Neural cell (in vitro differentiated cells): ENCODE results near the gene HCAR1. TPM values are rescaled to one million over a fixed set of nuclear protein-coding genes. Genes with fewer than 3 reads are reported as not detected.

Experiments used
- H2AFZ ChIP-seq: fragments of 200-600, 300-800 bp; sonication (generic), shearing (Covaris generic); 2 replicates; pipeline ENCODE4 v1.6.0; 2014; ENCODE audit warnings: low read depth, mild to moderate bottlenecking, antibody characterized with exemption, low read length, moderate library complexity
- H3F3A ChIP-seq: fragments of 200-600 bp; shearing (Covaris generic); 2 replicates; pipeline ENCODE4 v1.6.1; 2016; ENCODE audit warnings: mild to moderate bottlenecking, moderate library complexity, mixed read lengths, antibody characterized with exemption, low read length; ENCODE audit not compliant: insufficient read depth, poor library complexity, severe bottlenecking
- H3K27ac ChIP-seq: fragments of 200-600, 300-800 bp; sonication (generic), shearing (Covaris generic); 2 replicates; pipeline ENCODE4 v1.5.1; 2014; ENCODE audit warnings: mild to moderate bottlenecking, low read length, moderate library complexity
- H3K27me3 ChIP-seq: fragments of 300-800, 200-600 bp; sonication (generic), shearing (Covaris generic); 2 replicates; pipeline ENCODE4 v1.6.0; 2014; ENCODE audit warnings: mild to moderate bottlenecking, low read depth, low read length, moderate library complexity; ENCODE audit not compliant: insufficient read depth
- H3K36me3 ChIP-seq: fragments of 300-800, 200-600 bp; sonication (generic), shearing (Covaris generic); 2 replicates; pipeline ENCODE4 v1.5.1; 2014; ENCODE audit warnings: mild to moderate bottlenecking, antibody characterized with exemption, low read length, moderate library complexity; ENCODE audit not compliant: insufficient read depth
- H3K4me2 ChIP-seq: fragments of 300-800, 200-600 bp; sonication (generic), shearing (Covaris generic); 2 replicates; pipeline ENCODE4 v1.6.0; 2014; ENCODE audit warnings: mild to moderate bottlenecking, low read length
- H3K4me3 ChIP-seq: fragments of 300-800, 200-600 bp; sonication (generic), shearing (Covaris generic); 2 replicates; pipeline ENCODE4 v1.5.1; 2014; ENCODE audit warnings: mild to moderate bottlenecking, low read length, moderate library complexity
- H3K79me2 ChIP-seq: fragments of 200-600 bp; shearing (Covaris generic); replicated peaks from 2 replicates; pipeline ENCODE4 v1.6.0; 2014; ENCODE audit warnings: mild to moderate bottlenecking, low read length, moderate library complexity; ENCODE audit not compliant: insufficient read depth
- H3K9ac ChIP-seq: fragments of 300-800, 200-600 bp; sonication (generic), shearing (Covaris generic); 2 replicates; pipeline ENCODE4 v1.6.1; 2016; ENCODE audit warnings: mild to moderate bottlenecking, low read length, mixed read lengths
- H3K9me2 ChIP-seq: fragments of 200-600 bp; shearing (Covaris generic); 2 replicates; pipeline ENCODE4 v1.6.1; 2016; ENCODE audit warnings: mild to moderate bottlenecking, low read length, mixed read lengths; ENCODE audit not compliant: insufficient read depth
- H3K9me3 ChIP-seq: fragments of 200-600, 300-800 bp; sonication (generic), shearing (Covaris generic); 2 replicates; pipeline ENCODE4 v1.6.1; 2016; ENCODE audit warnings: mild to moderate bottlenecking, mixed run types, low read length, moderate library complexity, mixed read lengths
- H4K20me1 ChIP-seq: fragments of 200-600 bp; shearing (Covaris generic); 2 replicates; pipeline ENCODE4 v1.6.1; 2016; ENCODE audit warnings: mild to moderate bottlenecking, mixed run types; ENCODE audit not compliant: insufficient read depth
- EP300 ChIP-seq: fragments of 450-650 bp; conservative IDR thresholded peaks from 2 replicates; pipeline ENCODE4 v1.6.1; 2014; ENCODE audit warnings: antibody characterized with exemption, mild to moderate bottlenecking, moderate library complexity; ENCODE audit not compliant: poor library complexity, severe bottlenecking
- EZH2 ChIP-seq: fragments of 200-600, 300-800 bp; shearing (Covaris generic), sonication (generic); IDR thresholded peaks from 2 replicates; pipeline ENCODE4 v1.6.1; 2014; ENCODE audit warnings: antibody characterized with exemption, low read length, borderline replicate concordance, mild to moderate bottlenecking; ENCODE audit not compliant: insufficient read depth, poor library complexity, severe bottlenecking
- MXI1 ChIP-seq: fragments of 450-650 bp; conservative IDR thresholded peaks from 2 replicates; pipeline ENCODE4 v1.6.1; 2014; ENCODE audit warnings: antibody characterized with exemption, mild to moderate bottlenecking; ENCODE audit not compliant: poor library complexity, severe bottlenecking
- POLR2AphosphoS5 ChIP-seq: IDR thresholded peaks from 2 replicates; pipeline ENCODE4 v1.6.1; 2012
- RAD21 ChIP-seq: fragments of 450-650 bp; conservative IDR thresholded peaks from 2 replicates; pipeline ENCODE4 v1.6.1; 2014; ENCODE audit warnings: antibody characterized with exemption, mild to moderate bottlenecking, moderate library complexity
- SMC3 ChIP-seq: fragments of 450-650 bp; conservative IDR thresholded peaks from 2 replicates; pipeline ENCODE4 v1.6.1; 2014; ENCODE audit warnings: antibody characterized with exemption, mild to moderate bottlenecking, moderate library complexity; ENCODE audit not compliant: poor library complexity
- TAF1 ChIP-seq: IDR thresholded peaks from 2 replicates; pipeline ENCODE4 v1.6.1; 2012; ENCODE audit warnings: low read depth
- polyA plus RNA-seq: library from polyadenylated mRNA; depleted of rRNA; stranded (reverse); fragments of >200 nt; gene quantifications from 2 replicates; pipeline ENCODE4 v1.2.3, GENCODE V29; 2014
- TF ChIP-seq, protein P1 (sequence below): IDR thresholded peaks from 2 replicates; pipeline ENCODE4 v1.6.1; 2012; ENCODE audit warnings: borderline replicate concordance
- TF ChIP-seq, protein P2 (sequence below): fragments of 450-650 bp; IDR thresholded peaks from 2 replicates; pipeline ENCODE4 v1.5.1; 2014; ENCODE audit warnings: antibody characterized with exemption, mild to moderate bottlenecking, moderate library complexity; ENCODE audit not compliant: poor library complexity, severe bottlenecking

Gene HCAR1
- polyA plus RNA-seq, 1 donor from 2014 or later, result not detected

DNA sequence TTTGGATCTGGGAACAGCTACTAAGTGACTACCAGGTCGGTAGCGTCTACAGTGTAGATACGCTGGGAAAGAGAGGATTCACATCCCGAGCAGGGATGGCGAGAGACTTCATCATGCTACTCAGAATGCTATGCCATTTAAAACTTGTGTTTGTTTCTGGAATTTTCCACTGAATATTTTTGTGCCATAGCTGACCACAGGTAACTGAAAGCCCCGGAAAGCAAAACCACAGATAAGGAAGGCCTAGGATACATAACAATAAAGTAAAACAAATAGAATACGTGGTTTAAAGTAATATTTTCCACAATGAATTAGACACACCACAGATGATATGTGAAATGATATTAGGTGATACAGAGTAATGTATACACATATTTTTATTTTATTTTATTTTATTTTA lies 7.9 kb upstream of the HCAR1 start:
- Histone ChIP-seq H3K4me2 (no peak overlapping the region), H3K9me2 (no peaks in the 10 kb centered on the region), H4K20me1 (no peaks in the 10 kb centered on the region), H3K27ac (no peak overlapping the region), H3K4me3 (no peak overlapping the region), H3K36me3 (no peaks in the 10 kb centered on the region), H3K79me2 (no peaks in the 10 kb centered on the region), H3F3A (no peaks in the 10 kb centered on the region), H3K9ac (no peak overlapping the region), H2AFZ (no peak overlapping the region), H3K9me3 (no peaks in the 10 kb centered on the region), H3K27me3 (no peaks in the 10 kb centered on the region)
- TF ChIP-seq SMC3, result no peak

DNA sequence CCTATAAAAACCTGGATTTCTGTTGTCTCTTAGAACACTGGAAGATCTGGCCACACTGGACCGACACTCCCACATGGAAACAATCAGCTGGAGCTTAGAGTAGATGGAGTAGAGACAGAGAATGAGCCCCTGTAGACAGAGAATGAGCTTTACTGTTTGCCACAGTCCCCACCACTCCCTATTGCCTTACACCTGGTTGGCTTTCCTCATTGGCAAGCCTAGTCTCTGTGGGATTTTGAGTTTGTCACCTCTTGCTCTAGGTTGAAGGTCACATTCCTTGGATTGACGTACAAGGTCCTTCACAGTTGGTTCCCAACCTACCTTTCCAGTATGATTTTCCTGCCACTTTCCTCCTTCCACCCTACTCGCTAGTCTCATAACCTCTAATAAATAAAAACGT lies 2.0 kb upstream of the HCAR1 start:
- Histone ChIP-seq H3K27me3 (no peaks in the 10 kb centered on the region), H3K9me3 (no peaks in the 10 kb centered on the region), H3K36me3 (no peaks in the 10 kb centered on the region), H3K9me2 (no peaks in the 10 kb centered on the region), H3K9ac (no peak overlapping the region), H3K27ac (no peak overlapping the region), H2AFZ (no peak overlapping the region), H3K79me2 (no peaks in the 10 kb centered on the region), H3K4me3 (no peak overlapping the region), H4K20me1 (no peaks in the 10 kb centered on the region), H3K4me2 (no peak overlapping the region), H3F3A (no peaks in the 10 kb centered on the region)
- TF ChIP-seq EP300, result no peak
- TF ChIP-seq, protein P1, sequence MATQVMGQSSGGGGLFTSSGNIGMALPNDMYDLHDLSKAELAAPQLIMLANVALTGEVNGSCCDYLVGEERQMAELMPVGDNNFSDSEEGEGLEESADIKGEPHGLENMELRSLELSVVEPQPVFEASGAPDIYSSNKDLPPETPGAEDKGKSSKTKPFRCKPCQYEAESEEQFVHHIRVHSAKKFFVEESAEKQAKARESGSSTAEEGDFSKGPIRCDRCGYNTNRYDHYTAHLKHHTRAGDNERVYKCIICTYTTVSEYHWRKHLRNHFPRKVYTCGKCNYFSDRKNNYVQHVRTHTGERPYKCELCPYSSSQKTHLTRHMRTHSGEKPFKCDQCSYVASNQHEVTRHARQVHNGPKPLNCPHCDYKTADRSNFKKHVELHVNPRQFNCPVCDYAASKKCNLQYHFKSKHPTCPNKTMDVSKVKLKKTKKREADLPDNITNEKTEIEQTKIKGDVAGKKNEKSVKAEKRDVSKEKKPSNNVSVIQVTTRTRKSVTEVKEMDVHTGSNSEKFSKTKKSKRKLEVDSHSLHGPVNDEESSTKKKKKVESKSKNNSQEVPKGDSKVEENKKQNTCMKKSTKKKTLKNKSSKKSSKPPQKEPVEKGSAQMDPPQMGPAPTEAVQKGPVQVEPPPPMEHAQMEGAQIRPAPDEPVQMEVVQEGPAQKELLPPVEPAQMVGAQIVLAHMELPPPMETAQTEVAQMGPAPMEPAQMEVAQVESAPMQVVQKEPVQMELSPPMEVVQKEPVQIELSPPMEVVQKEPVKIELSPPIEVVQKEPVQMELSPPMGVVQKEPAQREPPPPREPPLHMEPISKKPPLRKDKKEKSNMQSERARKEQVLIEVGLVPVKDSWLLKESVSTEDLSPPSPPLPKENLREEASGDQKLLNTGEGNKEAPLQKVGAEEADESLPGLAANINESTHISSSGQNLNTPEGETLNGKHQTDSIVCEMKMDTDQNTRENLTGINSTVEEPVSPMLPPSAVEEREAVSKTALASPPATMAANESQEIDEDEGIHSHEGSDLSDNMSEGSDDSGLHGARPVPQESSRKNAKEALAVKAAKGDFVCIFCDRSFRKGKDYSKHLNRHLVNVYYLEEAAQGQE, result no peak
- no peak for TF ChIP-seq TAF1
- no peak for TF ChIP-seq EZH2
- TF ChIP-seq, protein P2, sequence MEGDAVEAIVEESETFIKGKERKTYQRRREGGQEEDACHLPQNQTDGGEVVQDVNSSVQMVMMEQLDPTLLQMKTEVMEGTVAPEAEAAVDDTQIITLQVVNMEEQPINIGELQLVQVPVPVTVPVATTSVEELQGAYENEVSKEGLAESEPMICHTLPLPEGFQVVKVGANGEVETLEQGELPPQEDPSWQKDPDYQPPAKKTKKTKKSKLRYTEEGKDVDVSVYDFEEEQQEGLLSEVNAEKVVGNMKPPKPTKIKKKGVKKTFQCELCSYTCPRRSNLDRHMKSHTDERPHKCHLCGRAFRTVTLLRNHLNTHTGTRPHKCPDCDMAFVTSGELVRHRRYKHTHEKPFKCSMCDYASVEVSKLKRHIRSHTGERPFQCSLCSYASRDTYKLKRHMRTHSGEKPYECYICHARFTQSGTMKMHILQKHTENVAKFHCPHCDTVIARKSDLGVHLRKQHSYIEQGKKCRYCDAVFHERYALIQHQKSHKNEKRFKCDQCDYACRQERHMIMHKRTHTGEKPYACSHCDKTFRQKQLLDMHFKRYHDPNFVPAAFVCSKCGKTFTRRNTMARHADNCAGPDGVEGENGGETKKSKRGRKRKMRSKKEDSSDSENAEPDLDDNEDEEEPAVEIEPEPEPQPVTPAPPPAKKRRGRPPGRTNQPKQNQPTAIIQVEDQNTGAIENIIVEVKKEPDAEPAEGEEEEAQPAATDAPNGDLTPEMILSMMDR, result no peak
- no peak for TF ChIP-seq POLR2AphosphoS5

DNA sequence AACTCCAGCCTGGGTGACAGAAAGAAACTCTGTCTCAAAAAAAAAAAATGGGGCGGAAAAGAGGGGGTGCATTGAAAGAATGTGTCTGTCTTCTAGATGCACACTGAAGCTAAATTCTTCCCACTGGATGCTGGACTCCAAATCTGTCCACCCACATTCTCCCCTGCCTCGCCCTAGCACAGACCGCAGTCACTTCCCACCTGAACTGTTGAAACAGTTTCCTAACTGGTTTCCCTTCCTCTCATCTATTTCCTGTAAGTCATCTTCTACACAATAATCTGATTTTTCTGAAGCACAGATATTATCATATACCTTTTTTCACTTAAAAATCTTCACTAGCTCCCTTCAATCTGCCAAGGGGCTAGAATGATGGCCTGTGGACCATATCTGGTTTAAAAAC lies 1.5 kb upstream of the HCAR1 start:
- no peaks in the 10 kb centered on the region for H3K9me3 ChIP-seq
- H3K9ac ChIP-seq, result no peak overlapping the region
- H3K9me2 ChIP-seq, result no peaks in the 10 kb centered on the region
- no peaks in the 10 kb centered on the region for H3F3A ChIP-seq
- H3K4me3 ChIP-seq, result no peak overlapping the region
- H2AFZ ChIP-seq, result no peak overlapping the region
- H3K27ac ChIP-seq, result no peak overlapping the region
- H4K20me1 ChIP-seq, result no peaks in the 10 kb centered on the region
- H3K4me2 ChIP-seq, result no peak overlapping the region
- no peaks in the 10 kb centered on the region for H3K36me3 ChIP-seq
- H3K27me3 ChIP-seq, result no peaks in the 10 kb centered on the region
- H3K79me2 ChIP-seq, result no peaks in the 10 kb centered on the region
- TF ChIP-seq TAF1 (no peak), POLR2AphosphoS5 (no peak), MXI1 (no peak), SMC3 (no peak), RAD21 (no peak), EP300 (no peak), EZH2 (no peak)
- TF ChIP-seq, protein P2, result no peak
- TF ChIP-seq, protein P1, result no peak
